Activated CD8-positive, alpha-beta memory T cell treated with anti-CD3 and anti-CD28 coated beads for 36 hours (primary cell): ENCODE data around the gene FAU. TPM values are rescaled to one million over a fixed set of nuclear protein-coding genes. Genes with fewer than 3 reads are reported as not detected.

ENCODE experiments used
- CTCF ChIA-PET: fragments of 350-600 bp; sonication (Branson Sonifier 250); formaldehyde crosslinking; loops from one replicate; lab custom pipeline; 2021; ENCODE audit warnings: antibody characterized with exemption; lab: Charles Lee
- POLR2A ChIA-PET: fragments of 350-600 bp; sonication (Branson Sonifier 250); formaldehyde crosslinking; loops from one replicate; lab custom pipeline; 2021; ENCODE audit warnings: antibody characterized with exemption; lab: Charles Lee
- total RNA-seq, 2 experiments: library from RNA; stranded (reverse); gene quantifications; one replicate each; pipeline ENCODE4 v1.2.3, GENCODE V29; 2021

The FAU gene
- total RNA-seq, 2 experiments from 2014 or later = 1,009 to 1,011 TPM

GRCh38 chr11:65103476-65103875, 18.5 kb downstream of the FAU start:
- CTCF ChIA-PET = interaction anchor here (2.1 to 10.6 kb wide), 2 partner anchors 7 to 14 kb away, joined by 5 to 109 read pairs; partner anchors contain the start of genes TM7SF2 and ZNHIT2

GRCh38 chr11:65102142-65103095, 19.5 kb downstream of the FAU start:
- CTCF ChIA-PET = interaction anchor here (0.7 to 10.6 kb wide), 5 partner anchors 9 to 209 kb away, joined by 3 to 109 read pairs (median 4); partner anchors contain the start of genes FAU, TM7SF2 and ZNHIT2
- POLR2A ChIA-PET = interaction anchor here (1.2 kb wide), 1 partner anchor 8 kb away, joined by 9 read pairs; no protein-coding TSS in a partner anchor

More at GRCh38 chr11:65103476-65103875, 18.5 kb downstream of the FAU start:
- POLR2A ChIA-PET = interaction anchor here (0.6 kb wide), 1 partner anchor 399 kb away, joined by 3 read pairs; no protein-coding TSS in a partner anchor

GRCh38 chr11:65100674-65101350, 21.1 kb downstream of the FAU start:
- ChIA-PET POLR2A (interaction anchor here (0.6 to 1.2 kb wide), 2 partner anchors 10 to 18 kb away, joined by 8 to 9 read pairs; no protein-coding TSS in a partner anchor), CTCF (interaction anchor here (10.6 kb wide), 1 partner anchor 10 kb away, joined by 109 read pairs; the partner anchor contains the start of gene TM7SF2)

GRCh38 chr11:65096926-65097325, 25.0 kb downstream of the FAU start:
- POLR2A ChIA-PET = interaction anchor here (1.0 to 1.7 kb wide), 7 partner anchors 10 to 38 kb away, joined by 3 to 17 read pairs (median 6); partner anchors contain the start of genes CDCA5, FAU, MRPL49 and TM7SF2

GRCh38 chr11:65095974-65096806, 25.7 kb downstream of the FAU start, which contains the start of gene VPS51:
Gene VPS51, plus strand, starts transcription at chr11:65096214. Its CDS starts 37 bp downstream, at chr11:65096251.
- ChIA-PET CTCF (interaction anchor here (1.1 to 10.6 kb wide), 2 partner anchors 15 to 21 kb away, joined by 4 to 109 read pairs; partner anchors contain the start of genes TM7SF2 and ZNHIT2), POLR2A (interaction anchor here (0.6 to 1.7 kb wide), 10 partner anchors 9 to 218 kb away, joined by 3 to 17 read pairs (median 5); partner anchors contain the start of genes CDCA5, FAU, MRPL49 and TM7SF2)

More at GRCh38 chr11:65096926-65097325, 25.0 kb downstream of the FAU start:
- CTCF ChIA-PET = interaction anchor here (1.1 to 10.6 kb wide), 2 partner anchors 14 to 21 kb away, joined by 4 to 109 read pairs; partner anchors contain the start of genes TM7SF2 and ZNHIT2

GRCh38 chr11:65095427-65095826, 26.5 kb downstream of the FAU start:
- ChIA-PET CTCF (interaction anchor here (10.6 kb wide), 1 partner anchor 16 kb away, joined by 109 read pairs; the partner anchor contains the start of gene TM7SF2), POLR2A (interaction anchor here (0.7 to 1.7 kb wide), 6 partner anchors 9 to 27 kb away, joined by 3 to 17 read pairs (median 5); partner anchors contain the start of genes CDCA5, MRPL49, TM7SF2 and ZFPL1)

- POLR2A ChIA-PET = interaction anchor here (0.6 kb wide), 1 partner anchor 1252 kb away, joined by 3 read pairs; no protein-coding TSS in a partner anchor
Measured at GRCh38 chr11:65090628-65091027, 31.3 kb downstream of the FAU start.

GRCh38 chr11:65089621-65090020, 32.3 kb downstream of the FAU start:
- ChIA-PET POLR2A (no interaction called here), CTCF (no interaction called here)

More at GRCh38 chr11:65090628-65091027, 31.3 kb downstream of the FAU start:
- CTCF ChIA-PET = interaction anchor here (0.6 to 0.9 kb wide), 2 partner anchors 21 to 58 kb away, joined by 3 read pairs; partner anchors contain the start of gene TM7SF2

- ChIA-PET POLR2A (no interaction called here), CTCF (no interaction called here)
Measured at GRCh38 chr11:65087827-65088226, 34.1 kb downstream of the FAU start.

- POLR2A ChIA-PET = interaction anchor here (1.5 kb wide), 1 partner anchor 9 kb away, joined by 6 read pairs; the partner anchor contains the start of gene VPS51
- CTCF ChIA-PET = interaction anchor here (0.5 kb wide), 1 partner anchor 67 kb away, joined by 3 read pairs; no protein-coding TSS in a partner anchor
Measured at GRCh38 chr11:65087216-65087615, 34.7 kb downstream of the FAU start.

- ChIA-PET CTCF (interaction anchor here (0.5 kb wide), 1 partner anchor 66 kb away, joined by 3 read pairs; no protein-coding TSS in a partner anchor), POLR2A (interaction anchor here (1.5 kb wide), 1 partner anchor 10 kb away, joined by 6 read pairs; the partner anchor contains the start of gene VPS51)
Measured at GRCh38 chr11:65086809-65087208, 35.1 kb downstream of the FAU start.

GRCh38 chr11:65085446-65085845, 36.5 kb downstream of the FAU start:
- ChIA-PET CTCF (interaction anchor here (0.9 to 1.4 kb wide), 4 partner anchors 10 to 33 kb away, joined by 3 read pairs; no protein-coding TSS in a partner anchor), POLR2A (interaction anchor here (0.7 to 0.9 kb wide), 2 partner anchors 10 to 71 kb away, joined by 3 read pairs; partner anchors contain the start of gene VPS51)

- ChIA-PET CTCF (interaction anchor here (0.9 to 1.4 kb wide), 4 partner anchors 9 to 34 kb away, joined by 3 read pairs; no protein-coding TSS in a partner anchor), POLR2A (interaction anchor here (0.7 to 0.9 kb wide), 2 partner anchors 11 to 70 kb away, joined by 3 read pairs; partner anchors contain the start of gene VPS51)
Measured at GRCh38 chr11:65084598-65085375, 37.1 kb downstream of the FAU start.

GRCh38 chr11:65083834-65084597, 37.9 kb downstream of the FAU start, which contains the start of the genes CDCA5 and ZFPL1:
Gene CDCA5, minus strand, starts transcription at chr11:65084040. Its CDS starts 62 bp downstream, at chr11:65083978.
Gene ZFPL1, plus strand, starts transcription at chr11:65084222. Its CDS starts 477 bp downstream, at chr11:65084699.
- ChIA-PET POLR2A (interaction anchor here (1.0 to 1.9 kb wide), 5 partner anchors 10 to 70 kb away, joined by 3 to 6 read pairs (median 3); partner anchors contain the start of genes ARL2 and VPS51), CTCF (no interaction called here)
